ENCODE measurements around the gene WDR45. TPM values are rescaled to one million over a fixed set of nuclear protein-coding genes. Genes with fewer than 3 reads are reported as not detected.
A peak's percentile ranks its signal among the peaks of the same experiment; 100 is the strongest.

WDR45 gene
- total RNA-seq, 1 donor from 2014 or later = 55.0 TPM

GRCh38 chrX:49101629-49101984 is 21.9 kb upstream of the WDR45 start:
- TF ChIP-seq, protein P1, sequence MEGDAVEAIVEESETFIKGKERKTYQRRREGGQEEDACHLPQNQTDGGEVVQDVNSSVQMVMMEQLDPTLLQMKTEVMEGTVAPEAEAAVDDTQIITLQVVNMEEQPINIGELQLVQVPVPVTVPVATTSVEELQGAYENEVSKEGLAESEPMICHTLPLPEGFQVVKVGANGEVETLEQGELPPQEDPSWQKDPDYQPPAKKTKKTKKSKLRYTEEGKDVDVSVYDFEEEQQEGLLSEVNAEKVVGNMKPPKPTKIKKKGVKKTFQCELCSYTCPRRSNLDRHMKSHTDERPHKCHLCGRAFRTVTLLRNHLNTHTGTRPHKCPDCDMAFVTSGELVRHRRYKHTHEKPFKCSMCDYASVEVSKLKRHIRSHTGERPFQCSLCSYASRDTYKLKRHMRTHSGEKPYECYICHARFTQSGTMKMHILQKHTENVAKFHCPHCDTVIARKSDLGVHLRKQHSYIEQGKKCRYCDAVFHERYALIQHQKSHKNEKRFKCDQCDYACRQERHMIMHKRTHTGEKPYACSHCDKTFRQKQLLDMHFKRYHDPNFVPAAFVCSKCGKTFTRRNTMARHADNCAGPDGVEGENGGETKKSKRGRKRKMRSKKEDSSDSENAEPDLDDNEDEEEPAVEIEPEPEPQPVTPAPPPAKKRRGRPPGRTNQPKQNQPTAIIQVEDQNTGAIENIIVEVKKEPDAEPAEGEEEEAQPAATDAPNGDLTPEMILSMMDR (IDR thresholded peaks at IDR 0.05; ENCODE audit: unreplicated experiment) = no peak
- Mint-ChIP-seq H3K27ac (peak overlapping the region; percentile 45), H3K27me3 (no peaks in the 10 kb centered on the region), H3K4me3 (ENCODE audit: low read depth) (peak overlapping the region; percentile 85), H3K4me1 (ENCODE audit: low read depth) (peaks cover 6% of the 10 kb centered on the region), H3K36me3 (ENCODE audit: insufficient read depth) (peaks cover 2% of the 10 kb centered on the region), H3K9me3 (ENCODE audit: low read depth) (no peaks in the 10 kb centered on the region)
- no peak for DNase-seq (ENCODE audit: low spot score, unreplicated experiment)

GRCh38 chrX:49100704-49101628 is 21.3 kb upstream of the WDR45 start:
- peak overlapping the region; percentile 85 for H3K4me3 Mint-ChIP-seq (ENCODE audit: low read depth)
- peak overlapping the region; percentile 92 for H3K27ac Mint-ChIP-seq
- H3K9me3 Mint-ChIP-seq (ENCODE audit: low read depth) = no peaks in the 10 kb centered on the region
- DNase-seq (ENCODE audit: low spot score, unreplicated experiment) = peak; percentile 69
- peaks cover 2% of the 10 kb centered on the region for H3K36me3 Mint-ChIP-seq (ENCODE audit: insufficient read depth)
- TF ChIP-seq, protein P1 (IDR thresholded peaks at IDR 0.05; ENCODE audit: unreplicated experiment) = no peak
- H3K27me3 Mint-ChIP-seq = no peaks in the 10 kb centered on the region
- peaks cover 6% of the 10 kb centered on the region for H3K4me1 Mint-ChIP-seq (ENCODE audit: low read depth)

GRCh38 chrX:49096419-49096818 is 16.7 kb upstream of the WDR45 start:
- no peaks in the 10 kb centered on the region for H3K27me3 Mint-ChIP-seq
- H3K4me1 Mint-ChIP-seq (ENCODE audit: low read depth) = peaks cover 2% of the 10 kb centered on the region
- H3K27ac Mint-ChIP-seq = no peak overlapping the region
- no peak overlapping the region for H3K4me3 Mint-ChIP-seq (ENCODE audit: low read depth)
- DNase-seq (ENCODE audit: low spot score, unreplicated experiment) = no peak
- TF ChIP-seq, protein P1 (IDR thresholded peaks at IDR 0.05; ENCODE audit: unreplicated experiment) = no peak
- no peaks in the 10 kb centered on the region for H3K36me3 Mint-ChIP-seq (ENCODE audit: insufficient read depth)
- H3K9me3 Mint-ChIP-seq (ENCODE audit: low read depth) = no peaks in the 10 kb centered on the region

GRCh38 chrX:49089553-49089952 is 9.9 kb upstream of the WDR45 start:
- Mint-ChIP-seq H3K36me3 (ENCODE audit: insufficient read depth) (no peaks in the 10 kb centered on the region), H3K9me3 (ENCODE audit: low read depth) (peaks cover 4% of the 10 kb centered on the region), H3K4me1 (ENCODE audit: low read depth) (no peaks in the 10 kb centered on the region), H3K27me3 (no peaks in the 10 kb centered on the region), H3K4me3 (ENCODE audit: low read depth) (no peak overlapping the region), H3K27ac (no peak overlapping the region)
- TF ChIP-seq, protein P1 (IDR thresholded peaks at IDR 0.05; ENCODE audit: unreplicated experiment) = no peak
- no peak for DNase-seq (ENCODE audit: low spot score, unreplicated experiment)

DNA sequence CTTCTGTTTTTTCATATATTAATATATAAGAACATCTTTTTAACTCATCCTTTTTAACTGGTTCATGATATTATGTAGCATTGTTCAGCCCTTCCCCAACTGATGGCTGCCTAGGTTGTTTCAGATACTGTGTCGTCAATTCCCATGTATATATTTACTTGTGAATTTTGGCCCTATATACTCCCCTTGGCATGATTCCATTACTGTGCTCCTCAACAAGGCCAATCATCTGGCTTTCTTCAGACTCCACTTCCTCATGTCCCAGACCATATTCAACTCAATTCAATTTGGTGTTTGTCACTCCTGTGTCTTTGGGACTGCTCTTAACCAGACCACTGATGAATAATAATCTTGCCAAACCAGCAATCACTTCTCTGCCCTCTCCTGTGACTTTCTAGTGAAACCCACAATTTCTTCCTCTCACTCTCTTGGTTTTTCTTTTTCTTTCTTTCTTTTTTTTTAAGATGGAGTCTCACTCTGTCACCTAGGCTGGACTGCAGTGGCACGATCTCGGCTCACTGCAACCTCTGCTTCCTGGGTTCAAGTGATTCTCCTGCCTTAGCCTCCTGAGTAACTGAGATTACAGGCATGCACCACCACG is 2.7 kb upstream of the WDR45 start:
- no peak for DNase-seq (ENCODE audit: low spot score, unreplicated experiment)
- H3K27me3 Mint-ChIP-seq = no peaks in the 10 kb centered on the region
- peaks cover 3% of the 10 kb centered on the region for H3K4me1 Mint-ChIP-seq (ENCODE audit: low read depth)
- no peak overlapping the region for H3K27ac Mint-ChIP-seq
- peaks cover 2% of the 10 kb centered on the region for H3K36me3 Mint-ChIP-seq (ENCODE audit: insufficient read depth)
- TF ChIP-seq, protein P1 (IDR thresholded peaks at IDR 0.05; ENCODE audit: unreplicated experiment) = no peak
- H3K4me3 Mint-ChIP-seq (ENCODE audit: low read depth) = no peak overlapping the region
- no peaks in the 10 kb centered on the region for H3K9me3 Mint-ChIP-seq (ENCODE audit: low read depth)
